ENCODE measurements around the gene C17orf67. TPM values are rescaled to one million over a fixed set of nuclear protein-coding genes. Genes with fewer than 3 reads are reported as not detected.

The C17orf67 gene
- total and polyA plus RNA-seq, 2 experiments from 2014 or later: 1.0 to 3.7 TPM

DNA sequence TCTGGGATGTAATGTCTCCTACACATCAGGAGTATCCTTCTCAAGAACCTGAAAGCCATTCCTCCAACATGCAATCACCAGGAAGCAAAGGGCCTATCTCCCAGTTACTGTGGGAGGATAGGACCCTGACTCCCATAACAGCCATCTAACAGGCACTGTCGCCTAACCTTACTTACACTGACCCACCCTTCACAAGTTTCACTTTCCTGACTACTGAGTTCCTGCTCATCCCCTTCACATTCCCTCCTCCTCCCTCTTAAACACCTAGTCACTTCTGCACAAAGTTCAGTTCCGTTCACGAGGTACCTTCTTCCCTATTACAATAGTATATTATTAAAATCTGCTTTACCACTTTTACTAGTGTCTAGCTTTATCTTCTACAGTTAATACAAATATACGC is 1.3 kb downstream of the C17orf67 start (continued):
- TF ChIP-seq, protein P1, sequence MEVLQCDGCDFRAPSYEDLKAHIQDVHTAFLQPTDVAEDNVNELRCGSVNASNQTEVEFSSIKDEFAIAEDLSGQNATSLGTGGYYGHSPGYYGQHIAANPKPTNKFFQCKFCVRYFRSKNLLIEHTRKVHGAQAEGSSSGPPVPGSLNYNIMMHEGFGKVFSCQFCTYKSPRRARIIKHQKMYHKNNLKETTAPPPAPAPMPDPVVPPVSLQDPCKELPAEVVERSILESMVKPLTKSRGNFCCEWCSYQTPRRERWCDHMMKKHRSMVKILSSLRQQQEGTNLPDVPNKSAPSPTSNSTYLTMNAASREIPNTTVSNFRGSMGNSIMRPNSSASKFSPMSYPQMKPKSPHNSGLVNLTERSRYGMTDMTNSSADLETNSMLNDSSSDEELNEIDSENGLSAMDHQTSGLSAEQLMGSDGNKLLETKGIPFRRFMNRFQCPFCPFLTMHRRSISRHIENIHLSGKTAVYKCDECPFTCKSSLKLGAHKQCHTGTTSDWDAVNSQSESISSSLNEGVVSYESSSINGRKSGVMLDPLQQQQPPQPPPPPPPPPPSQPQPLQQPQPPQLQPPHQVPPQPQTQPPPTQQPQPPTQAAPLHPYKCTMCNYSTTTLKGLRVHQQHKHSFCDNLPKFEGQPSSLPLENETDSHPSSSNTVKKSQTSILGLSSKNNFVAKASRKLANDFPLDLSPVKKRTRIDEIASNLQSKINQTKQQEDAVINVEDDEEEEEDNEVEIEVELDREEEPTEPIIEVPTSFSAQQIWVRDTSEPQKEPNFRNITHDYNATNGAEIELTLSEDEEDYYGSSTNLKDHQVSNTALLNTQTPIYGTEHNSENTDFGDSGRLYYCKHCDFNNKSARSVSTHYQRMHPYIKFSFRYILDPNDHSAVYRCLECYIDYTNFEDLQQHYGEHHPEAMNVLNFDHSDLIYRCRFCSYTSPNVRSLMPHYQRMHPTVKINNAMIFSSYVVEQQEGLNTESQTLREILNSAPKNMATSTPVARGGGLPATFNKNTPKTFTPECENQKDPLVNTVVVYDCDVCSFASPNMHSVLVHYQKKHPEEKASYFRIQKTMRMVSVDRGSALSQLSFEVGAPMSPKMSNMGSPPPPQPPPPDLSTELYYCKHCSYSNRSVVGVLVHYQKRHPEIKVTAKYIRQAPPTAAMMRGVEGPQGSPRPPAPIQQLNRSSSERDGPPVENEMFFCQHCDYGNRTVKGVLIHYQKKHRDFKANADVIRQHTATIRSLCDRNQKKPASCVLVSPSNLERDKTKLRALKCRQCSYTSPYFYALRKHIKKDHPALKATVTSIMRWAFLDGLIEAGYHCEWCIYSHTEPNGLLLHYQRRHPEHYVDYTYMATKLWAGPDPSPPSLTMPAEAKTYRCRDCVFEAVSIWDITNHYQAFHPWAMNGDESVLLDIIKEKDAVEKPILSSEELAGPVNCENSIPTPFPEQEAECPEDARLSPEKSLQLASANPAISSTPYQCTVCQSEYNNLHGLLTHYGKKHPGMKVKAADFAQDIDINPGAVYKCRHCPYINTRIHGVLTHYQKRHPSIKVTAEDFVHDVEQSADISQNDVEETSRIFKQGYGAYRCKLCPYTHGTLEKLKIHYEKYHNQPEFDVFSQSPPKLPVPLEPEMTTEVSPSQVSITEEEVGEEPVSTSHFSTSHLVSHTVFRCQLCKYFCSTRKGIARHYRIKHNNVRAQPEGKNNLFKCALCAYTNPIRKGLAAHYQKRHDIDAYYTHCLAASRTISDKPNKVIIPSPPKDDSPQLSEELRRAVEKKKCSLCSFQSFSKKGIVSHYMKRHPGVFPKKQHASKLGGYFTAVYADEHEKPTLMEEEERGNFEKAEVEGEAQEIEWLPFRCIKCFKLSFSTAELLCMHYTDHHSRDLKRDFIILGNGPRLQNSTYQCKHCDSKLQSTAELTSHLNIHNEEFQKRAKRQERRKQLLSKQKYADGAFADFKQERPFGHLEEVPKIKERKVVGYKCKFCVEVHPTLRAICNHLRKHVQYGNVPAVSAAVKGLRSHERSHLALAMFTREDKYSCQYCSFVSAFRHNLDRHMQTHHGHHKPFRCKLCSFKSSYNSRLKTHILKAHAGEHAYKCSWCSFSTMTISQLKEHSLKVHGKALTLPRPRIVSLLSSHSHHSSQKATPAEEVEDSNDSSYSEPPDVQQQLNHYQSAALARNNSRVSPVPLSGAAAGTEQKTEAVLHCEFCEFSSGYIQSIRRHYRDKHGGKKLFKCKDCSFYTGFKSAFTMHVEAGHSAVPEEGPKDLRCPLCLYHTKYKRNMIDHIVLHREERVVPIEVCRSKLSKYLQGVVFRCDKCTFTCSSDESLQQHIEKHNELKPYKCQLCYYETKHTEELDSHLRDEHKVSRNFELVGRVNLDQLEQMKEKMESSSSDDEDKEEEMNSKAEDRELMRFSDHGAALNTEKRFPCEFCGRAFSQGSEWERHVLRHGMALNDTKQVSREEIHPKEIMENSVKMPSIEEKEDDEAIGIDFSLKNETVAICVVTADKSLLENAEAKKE (CRISPR knock-in tag; IDR thresholded peaks at IDR 0.05): no peak
- no peak for TF ChIP-seq CREB1 (CRISPR knock-in tag; IDR thresholded peaks at IDR 0.05; ENCODE audit: low read depth)
- TF ChIP-seq, protein P2, sequence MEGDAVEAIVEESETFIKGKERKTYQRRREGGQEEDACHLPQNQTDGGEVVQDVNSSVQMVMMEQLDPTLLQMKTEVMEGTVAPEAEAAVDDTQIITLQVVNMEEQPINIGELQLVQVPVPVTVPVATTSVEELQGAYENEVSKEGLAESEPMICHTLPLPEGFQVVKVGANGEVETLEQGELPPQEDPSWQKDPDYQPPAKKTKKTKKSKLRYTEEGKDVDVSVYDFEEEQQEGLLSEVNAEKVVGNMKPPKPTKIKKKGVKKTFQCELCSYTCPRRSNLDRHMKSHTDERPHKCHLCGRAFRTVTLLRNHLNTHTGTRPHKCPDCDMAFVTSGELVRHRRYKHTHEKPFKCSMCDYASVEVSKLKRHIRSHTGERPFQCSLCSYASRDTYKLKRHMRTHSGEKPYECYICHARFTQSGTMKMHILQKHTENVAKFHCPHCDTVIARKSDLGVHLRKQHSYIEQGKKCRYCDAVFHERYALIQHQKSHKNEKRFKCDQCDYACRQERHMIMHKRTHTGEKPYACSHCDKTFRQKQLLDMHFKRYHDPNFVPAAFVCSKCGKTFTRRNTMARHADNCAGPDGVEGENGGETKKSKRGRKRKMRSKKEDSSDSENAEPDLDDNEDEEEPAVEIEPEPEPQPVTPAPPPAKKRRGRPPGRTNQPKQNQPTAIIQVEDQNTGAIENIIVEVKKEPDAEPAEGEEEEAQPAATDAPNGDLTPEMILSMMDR (conservative IDR thresholded peaks at IDR 0.05; ENCODE audit: low read depth in 2 of 2): no peak
- no peak for TF ChIP-seq JUNB (IDR thresholded peaks at IDR 0.05; ENCODE audit: unreplicated experiment)
- no peak for TF ChIP-seq NANOG (IDR thresholded peaks at IDR 0.05; ENCODE audit: borderline replicate concordance)
- no peak for TF ChIP-seq EZH2 (IDR thresholded peaks at IDR 0.05; ENCODE audit: low read depth, unreplicated experiment)
- TF ChIP-seq EZH2phosphoT487 (IDR thresholded peaks at IDR 0.05; ENCODE audit: unreplicated experiment): no peak
- no peak for TF ChIP-seq STAT1 (IDR thresholded peaks at IDR 0.05; ENCODE audit: unreplicated experiment)

Data from GM23338 (cell line).